Sigmoid colon (tissue), 7 donors: ENCODE results near the gene PIP4K2A. TPM values are rescaled to one million over a fixed set of nuclear protein-coding genes. Genes with fewer than 3 reads are reported as not detected.

Experiments used
- DNase-seq: peaks from one replicate; pipeline ENCODE4 v3.0.0-alpha.2; 2019
- H3K27ac ChIP-seq, 4 donors: fragments of 200-600 bp; sonication (generic); one replicate each; pipeline ENCODE4 v1.5.1; 2016 to 2019; ENCODE audit warnings: mild to moderate bottlenecking in 1 of 4
- H3K27me3 ChIP-seq, 3 donors: fragments of 200-600 bp; sonication (generic); one replicate each; pipeline ENCODE4 v1.5.1; 2019; ENCODE audit warnings: mild to moderate bottlenecking in 1 of 3
- H3K36me3 ChIP-seq, 4 donors: fragments of 200-600 bp; sonication (generic); one replicate each; pipeline ENCODE4 v1.5.1; 2016 to 2019
- H3K4me1 ChIP-seq, 4 donors: fragments of 200-600 bp; sonication (generic); one replicate each; pipeline ENCODE4 v1.5.1; 2017 to 2019
- H3K4me3 ChIP-seq, 4 donors: fragments of 200-600 bp; sonication (generic); one replicate each; pipeline ENCODE4 v1.5.1; 2017 to 2019; ENCODE audit warnings: mild to moderate bottlenecking in 2 of 4, moderate library complexity in 1 of 4
- H3K9me3 ChIP-seq, 4 donors: fragments of 200-600 bp in 3 of 4; sonication (generic) in 3 of 4; one replicate each; pipeline versions ENCODE4 v1.5.1 to v1.6.1; 2013 to 2019
- EP300 ChIP-seq, 4 donors: sonication (generic); formaldehyde crosslinking; IDR thresholded peaks; one replicate each; pipeline ENCODE4 v1.6.1; 2017; ENCODE audit warnings: antibody characterized with exemption in 4 of 4
- POLR2A ChIP-seq, 2 donors: fragments of 450-650 bp; IDR thresholded peaks; one replicate each; pipeline ENCODE4 v1.6.1; 2016; ENCODE audit warnings: antibody characterized with exemption in 2 of 2, mild to moderate bottlenecking in 2 of 2, moderate library complexity in 2 of 2
- POLR2AphosphoS5 ChIP-seq, 4 donors: sonication (generic); formaldehyde crosslinking; IDR thresholded peaks; one replicate each; pipeline ENCODE4 v1.6.1; 2017; ENCODE audit warnings: antibody characterized with exemption in 4 of 4
- WGBS, 2 donors: extraction: QIAGEN DNeasy Blood & Tissue Kit; methylation state at CpG; one replicate each; pipeline ENCODE4 v1.1.7; 2013; 5-methylcytosine and 5-hydroxymethylcytosine counted together
- intact Hi-C: fragments of 100-400 bp; cut with DNase I; formaldehyde crosslinking; loops from one replicate; pipeline ENCODE4 v1.15.1; 2023
- polyA plus RNA-seq, 3 donors: library from polyadenylated mRNA; stranded (reverse); fragments of 200-250 nt; gene quantifications; one replicate each; pipeline ENCODE4 v1.2.3, GENCODE V29; 2013
- total RNA-seq, 4 donors: library from RNA; depleted of rRNA; stranded (reverse); fragments of >200 nt; gene quantifications; one replicate each; pipeline ENCODE4 v1.1.0, GENCODE V29; 2016
- TF ChIP-seq, protein P1 (sequence below), 4 experiments: fragments of 450-650 bp in 3 of 4; fragments of 200-600 bp in 1 of 4; IDR thresholded peaks; one replicate each; pipeline ENCODE4 v1.5.1; 2016 to 2019; ENCODE audit warnings: antibody characterized with exemption in 4 of 4, mild to moderate bottlenecking in 3 of 4, moderate library complexity in 2 of 4
- donor health status: healthy with polysubstance abuse.
- donor health status: Bipolar disorder and iron deficiency.
- donor health status: healthy.

Gene PIP4K2A
- total and polyA plus RNA-seq, 7 donors, result 7.2 to 23.2 (median 17.8) TPM

DNA sequence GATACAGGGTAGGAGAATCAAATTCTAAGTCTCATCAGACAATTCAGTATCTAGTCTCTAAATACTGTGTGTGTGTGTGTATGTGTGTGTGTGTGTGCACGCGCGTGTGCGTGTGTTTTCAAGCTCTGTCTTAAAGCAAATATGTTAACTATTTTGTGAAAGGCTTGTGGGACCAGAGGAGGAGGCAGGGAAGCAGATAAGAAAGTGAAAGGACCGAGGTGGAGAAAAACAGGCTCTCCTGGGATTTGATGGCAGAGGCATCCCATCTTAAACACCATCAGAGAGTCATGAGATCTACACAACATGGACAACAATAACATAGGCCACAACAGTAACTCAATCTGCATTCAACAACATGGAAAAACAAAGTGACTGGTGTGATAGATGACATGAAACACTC lies 67.1 kb downstream of the PIP4K2A start:
- H3K4me3 ChIP-seq, result no peak overlapping the region
- TF ChIP-seq POLR2A (IDR thresholded peaks at IDR 0.05) (no peak), EP300 (IDR thresholded peaks at IDR 0.05) (no peak), POLR2AphosphoS5 (IDR thresholded peaks at IDR 0.05) (no peak)
- TF ChIP-seq, protein P1, sequence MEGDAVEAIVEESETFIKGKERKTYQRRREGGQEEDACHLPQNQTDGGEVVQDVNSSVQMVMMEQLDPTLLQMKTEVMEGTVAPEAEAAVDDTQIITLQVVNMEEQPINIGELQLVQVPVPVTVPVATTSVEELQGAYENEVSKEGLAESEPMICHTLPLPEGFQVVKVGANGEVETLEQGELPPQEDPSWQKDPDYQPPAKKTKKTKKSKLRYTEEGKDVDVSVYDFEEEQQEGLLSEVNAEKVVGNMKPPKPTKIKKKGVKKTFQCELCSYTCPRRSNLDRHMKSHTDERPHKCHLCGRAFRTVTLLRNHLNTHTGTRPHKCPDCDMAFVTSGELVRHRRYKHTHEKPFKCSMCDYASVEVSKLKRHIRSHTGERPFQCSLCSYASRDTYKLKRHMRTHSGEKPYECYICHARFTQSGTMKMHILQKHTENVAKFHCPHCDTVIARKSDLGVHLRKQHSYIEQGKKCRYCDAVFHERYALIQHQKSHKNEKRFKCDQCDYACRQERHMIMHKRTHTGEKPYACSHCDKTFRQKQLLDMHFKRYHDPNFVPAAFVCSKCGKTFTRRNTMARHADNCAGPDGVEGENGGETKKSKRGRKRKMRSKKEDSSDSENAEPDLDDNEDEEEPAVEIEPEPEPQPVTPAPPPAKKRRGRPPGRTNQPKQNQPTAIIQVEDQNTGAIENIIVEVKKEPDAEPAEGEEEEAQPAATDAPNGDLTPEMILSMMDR (IDR thresholded peaks at IDR 0.05), result no peak
- intact Hi-C loops, result no loop called here
- H3K9me3 ChIP-seq, result no peaks in the 10 kb centered on the region
- H3K4me1 ChIP-seq, result peaks cover 0 to 20% (median 13%) of the 10 kb centered on the region in 4 donors
- H3K27ac ChIP-seq, result no peak overlapping the region
- WGBS, 2 donors, result 77 to 85% methylated on average over 5 of the region's 5 CpGs
- no peaks in the 10 kb centered on the region for H3K27me3 ChIP-seq
- H3K36me3 ChIP-seq, result no peaks in the 10 kb centered on the region
- DNase-seq, result no peak

DNA sequence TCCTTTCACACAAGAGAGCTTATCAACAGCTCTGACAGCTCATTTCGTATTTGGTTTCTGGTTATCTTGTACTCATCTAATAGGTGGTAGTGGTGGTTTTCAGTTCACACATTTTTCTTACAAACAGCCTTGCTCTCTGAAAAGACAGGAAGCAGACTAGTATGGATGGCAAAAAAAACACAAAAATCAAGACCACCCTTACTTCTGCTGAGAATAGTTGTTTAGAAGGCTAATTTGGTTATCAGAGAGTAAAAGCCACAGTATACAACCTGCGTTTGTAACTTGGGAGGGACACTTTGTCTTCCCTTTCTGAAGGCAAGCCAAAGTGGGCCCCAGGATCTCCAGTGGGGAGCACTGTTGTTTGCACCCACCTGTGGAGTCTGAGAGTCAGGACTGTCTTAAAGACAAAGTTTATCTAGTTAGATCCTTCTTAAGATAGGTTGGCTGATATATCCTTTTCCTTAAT lies 68.0 kb downstream of the PIP4K2A start:
- H3K4me1 ChIP-seq, result peaks cover 0 to 20% (median 13%) of the 10 kb centered on the region in 4 donors
- no peak overlapping the region for H3K27ac ChIP-seq
- TF ChIP-seq POLR2A (IDR thresholded peaks at IDR 0.05) (no peak), EP300 (IDR thresholded peaks at IDR 0.05) (no peak), POLR2AphosphoS5 (IDR thresholded peaks at IDR 0.05) (no peak)
- TF ChIP-seq, protein P1 (IDR thresholded peaks at IDR 0.05), result no peak

DNA sequence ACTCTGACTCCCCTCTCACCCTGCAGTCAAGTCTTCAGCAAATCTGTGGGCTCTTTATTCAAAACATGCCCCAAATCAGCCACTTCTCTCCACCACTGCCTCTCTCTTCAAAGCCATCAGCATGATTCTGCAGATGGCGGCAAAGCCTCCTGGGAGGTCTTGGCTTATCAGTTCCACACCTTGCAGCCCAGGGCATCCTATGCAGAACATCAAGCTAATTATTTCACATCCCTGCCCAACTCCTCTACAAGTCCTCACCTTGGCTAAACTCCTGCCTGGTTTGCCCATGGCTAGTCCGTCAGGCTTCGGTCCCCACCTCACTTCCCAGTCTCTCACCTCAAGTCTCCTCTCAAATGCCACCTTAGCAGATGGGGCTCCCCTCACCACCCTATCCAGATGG lies 70.2 kb downstream of the PIP4K2A start:
- 79 to 82% methylated on average over 3 of the region's 3 CpGs for WGBS, 2 donors
- no peaks in the 10 kb centered on the region for H3K36me3 ChIP-seq
- H3K27ac ChIP-seq, result no peak overlapping the region
- no peak for DNase-seq
- H3K4me1 ChIP-seq, result peaks cover 0 to 15% (median 9%) of the 10 kb centered on the region in 4 donors
- TF ChIP-seq POLR2AphosphoS5 (IDR thresholded peaks at IDR 0.05) (no peak), POLR2A (IDR thresholded peaks at IDR 0.05) (no peak), EP300 (IDR thresholded peaks at IDR 0.05) (no peak)
- TF ChIP-seq, protein P1 (IDR thresholded peaks at IDR 0.05), result no peak
- H3K27me3 ChIP-seq, result no peaks in the 10 kb centered on the region
- no peaks in the 10 kb centered on the region for H3K9me3 ChIP-seq
- H3K4me3 ChIP-seq, result no peak overlapping the region
- intact Hi-C loops, result no loop called here

More for the DNA sequence above, 68.0 kb downstream of the PIP4K2A start:
- no peak for DNase-seq
- WGBS, 2 donors, result 49 to 74% methylated on average over 2 of the region's 2 CpGs
- intact Hi-C loops, result no loop called here
- H3K27me3 ChIP-seq, result no peaks in the 10 kb centered on the region
- no peak overlapping the region for H3K4me3 ChIP-seq
- H3K9me3 ChIP-seq, result no peaks in the 10 kb centered on the region
- H3K36me3 ChIP-seq, result no peaks in the 10 kb centered on the region

DNA sequence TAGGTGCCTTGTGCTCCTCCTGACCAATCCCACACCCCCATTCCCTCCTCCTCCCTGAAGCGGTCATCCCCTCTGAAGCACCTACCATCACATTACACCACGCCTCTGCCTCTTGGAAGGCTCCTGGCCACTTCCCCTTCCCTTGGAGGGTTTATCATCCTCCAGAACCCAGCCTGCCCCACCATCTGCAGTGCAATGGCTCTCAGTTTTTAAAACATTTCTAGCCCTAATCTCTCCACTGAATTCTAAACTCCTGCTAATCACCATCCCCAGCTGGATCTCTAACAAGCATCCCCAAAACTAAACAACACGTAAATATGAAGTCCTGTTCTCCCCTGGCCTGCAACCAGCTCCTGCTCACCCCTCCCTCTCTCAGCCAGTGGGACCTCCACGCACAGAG lies 70.6 kb downstream of the PIP4K2A start:
- no peak for DNase-seq
- WGBS, 2 donors, result 79 to 82% methylated on average over 4 of the region's 4 CpGs
- H3K4me3 ChIP-seq, result no peak overlapping the region
- intact Hi-C loops, result no loop called here
- H3K9me3 ChIP-seq, result no peaks in the 10 kb centered on the region
- H3K36me3 ChIP-seq, result no peaks in the 10 kb centered on the region
- TF ChIP-seq POLR2AphosphoS5 (IDR thresholded peaks at IDR 0.05), result no peak
- TF ChIP-seq, protein P1 (IDR thresholded peaks at IDR 0.05), result no peak
- TF ChIP-seq POLR2A (IDR thresholded peaks at IDR 0.05), result no peak
- TF ChIP-seq EP300 (IDR thresholded peaks at IDR 0.05), result no peak
- no peak overlapping the region for H3K27ac ChIP-seq
- peaks cover 0 to 11% (median 7%) of the 10 kb centered on the region in 4 donors for H3K4me1 ChIP-seq
- H3K27me3 ChIP-seq, result no peaks in the 10 kb centered on the region

DNA sequence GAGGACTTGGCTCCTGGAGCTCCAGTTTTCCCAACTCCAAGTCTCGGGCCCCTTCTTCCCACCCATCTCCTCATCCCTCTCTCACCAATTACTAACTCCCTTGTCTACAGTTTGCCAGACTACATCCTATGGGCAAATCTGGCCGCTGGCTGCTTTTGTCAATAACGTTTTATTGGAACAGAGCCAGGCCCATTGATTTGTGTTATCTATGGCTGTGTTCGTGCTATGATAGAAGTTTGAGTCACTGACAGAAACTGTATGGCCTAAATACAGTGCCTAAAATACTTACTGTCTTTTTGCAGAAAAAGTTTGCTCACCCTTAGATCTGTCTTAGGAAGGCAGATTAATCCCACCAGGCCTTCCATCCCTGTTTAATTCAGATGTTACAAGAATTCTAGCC lies 71.3 kb downstream of the PIP4K2A start:
- no peak overlapping the region for H3K4me3 ChIP-seq
- H3K36me3 ChIP-seq, result no peaks in the 10 kb centered on the region
- 67 to 84% methylated on average over 4 of the region's 4 CpGs for WGBS, 2 donors
- intact Hi-C loops, result no loop called here
- H3K9me3 ChIP-seq, result no peaks in the 10 kb centered on the region
- no peaks in the 10 kb centered on the region for H3K27me3 ChIP-seq
- no peak overlapping the region for H3K27ac ChIP-seq
- peaks cover 0 to 5% (median 4%) of the 10 kb centered on the region in 4 donors for H3K4me1 ChIP-seq
- TF ChIP-seq EP300 (IDR thresholded peaks at IDR 0.05) (no peak), POLR2A (IDR thresholded peaks at IDR 0.05) (no peak), POLR2AphosphoS5 (IDR thresholded peaks at IDR 0.05) (no peak)
- TF ChIP-seq, protein P1 (IDR thresholded peaks at IDR 0.05), result no peak
- no peak for DNase-seq
